ENCODE results near the gene ELP6.

The ELP6 gene

GRCh38 chr3:47455806-47456452, 57.6 kb downstream of the ELP6 start:
- DNase-seq: no peak

- DNase-seq: no peak
Observed at GRCh38 chr3:47452453-47453215, 60.9 kb downstream of the ELP6 start.
